ENCODE measurements around the gene EFCAB6.

DNA sequence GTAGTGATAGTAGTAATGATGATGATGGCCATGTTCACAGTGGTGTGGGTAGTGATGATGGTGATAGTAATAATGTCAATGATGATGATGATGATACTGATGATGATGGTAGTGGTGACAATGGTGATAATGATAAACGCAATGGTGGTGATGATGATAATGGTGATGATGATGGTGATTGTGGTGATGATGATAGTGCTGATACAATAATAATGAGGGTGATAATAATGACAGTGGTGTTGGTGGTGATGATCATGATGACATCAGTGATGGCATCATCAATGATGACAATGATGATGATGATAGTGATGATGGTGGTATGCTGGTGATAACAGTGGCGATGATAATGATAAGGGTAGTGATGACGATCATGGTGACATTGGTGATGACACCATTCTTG is 308.0 kb downstream of the EFCAB6 start:
- no peak for TF ChIP-seq POLR2AphosphoS5 (IDR thresholded peaks at IDR 0.05)
- TF ChIP-seq, protein P1, sequence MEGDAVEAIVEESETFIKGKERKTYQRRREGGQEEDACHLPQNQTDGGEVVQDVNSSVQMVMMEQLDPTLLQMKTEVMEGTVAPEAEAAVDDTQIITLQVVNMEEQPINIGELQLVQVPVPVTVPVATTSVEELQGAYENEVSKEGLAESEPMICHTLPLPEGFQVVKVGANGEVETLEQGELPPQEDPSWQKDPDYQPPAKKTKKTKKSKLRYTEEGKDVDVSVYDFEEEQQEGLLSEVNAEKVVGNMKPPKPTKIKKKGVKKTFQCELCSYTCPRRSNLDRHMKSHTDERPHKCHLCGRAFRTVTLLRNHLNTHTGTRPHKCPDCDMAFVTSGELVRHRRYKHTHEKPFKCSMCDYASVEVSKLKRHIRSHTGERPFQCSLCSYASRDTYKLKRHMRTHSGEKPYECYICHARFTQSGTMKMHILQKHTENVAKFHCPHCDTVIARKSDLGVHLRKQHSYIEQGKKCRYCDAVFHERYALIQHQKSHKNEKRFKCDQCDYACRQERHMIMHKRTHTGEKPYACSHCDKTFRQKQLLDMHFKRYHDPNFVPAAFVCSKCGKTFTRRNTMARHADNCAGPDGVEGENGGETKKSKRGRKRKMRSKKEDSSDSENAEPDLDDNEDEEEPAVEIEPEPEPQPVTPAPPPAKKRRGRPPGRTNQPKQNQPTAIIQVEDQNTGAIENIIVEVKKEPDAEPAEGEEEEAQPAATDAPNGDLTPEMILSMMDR (IDR thresholded peaks at IDR 0.05) = no peak
- no peak for TF ChIP-seq POLR2A (IDR thresholded peaks at IDR 0.05; ENCODE audit: low read depth)
- TF ChIP-seq EP300 (IDR thresholded peaks at IDR 0.05) = no peak
